SH-SY5Y (cell line): Measurements from ENCODE around the gene SEL1L3.

Source experiments
- GATA2 ChIP-seq: IDR thresholded peaks from 2 replicates; pipeline ENCODE4 v1.6.1; 2011; ENCODE audit warnings: mild to moderate bottlenecking, low read depth, low read length
- GATA3 ChIP-seq: IDR thresholded peaks from 2 replicates; pipeline ENCODE4 v1.6.1; 2011; ENCODE audit warnings: low read depth, mild to moderate bottlenecking, low read length, moderate library complexity

The SEL1L3 gene

GRCh38 chr4:25884031-25884782 is 21.4 kb upstream of the SEL1L3 start:
- TF ChIP-seq GATA2 (no peak), GATA3 (no peak)

- TF ChIP-seq GATA2 = no peak
- TF ChIP-seq GATA3 = no peak
These were observed 20.8 kb upstream of the SEL1L3 start for GRCh38 chr4:25883565-25883964.

- TF ChIP-seq GATA3 = no peak
- no peak for TF ChIP-seq GATA2
These were observed 19.4 kb upstream of the SEL1L3 start for GRCh38 chr4:25882226-25882625.

GRCh38 chr4:25881193-25881592 is 18.4 kb upstream of the SEL1L3 start:
- no peak for TF ChIP-seq GATA3
- TF ChIP-seq GATA2 = no peak

- TF ChIP-seq GATA3 (no peak), GATA2 (no peak)
These were observed 17.3 kb upstream of the SEL1L3 start for GRCh38 chr4:25879991-25880651.

GRCh38 chr4:25879587-25879986 is 16.8 kb upstream of the SEL1L3 start:
- TF ChIP-seq GATA3 (no peak), GATA2 (no peak)

- TF ChIP-seq GATA3 (no peak), GATA2 (no peak)
These were observed 16.4 kb upstream of the SEL1L3 start for GRCh38 chr4:25879091-25879584.

- TF ChIP-seq GATA3 (no peak), GATA2 (no peak)
These were observed 15.9 kb upstream of the SEL1L3 start for GRCh38 chr4:25878676-25879075.

- TF ChIP-seq GATA3 (no peak), GATA2 (no peak)
These were observed 12.5 kb upstream of the SEL1L3 start for GRCh38 chr4:25875281-25875745.

- TF ChIP-seq GATA2 (no peak), GATA3 (no peak)
These were observed 11.9 kb upstream of the SEL1L3 start for GRCh38 chr4:25874655-25875054.

- TF ChIP-seq GATA3 = no peak
- TF ChIP-seq GATA2 = no peak
These were observed 10.9 kb upstream of the SEL1L3 start for GRCh38 chr4:25873632-25874129.

- no peak for TF ChIP-seq GATA2
- no peak for TF ChIP-seq GATA3
These were observed 10.3 kb upstream of the SEL1L3 start for GRCh38 chr4:25872851-25873631.

GRCh38 chr4:25870081-25870480 is 7.3 kb upstream of the SEL1L3 start:
- TF ChIP-seq GATA3 = no peak
- no peak for TF ChIP-seq GATA2

- TF ChIP-seq GATA2 (no peak), GATA3 (no peak)
These were observed 5.0 kb upstream of the SEL1L3 start for GRCh38 chr4:25867781-25868294.
